MCF 10A (cell line): ENCODE data around the gene AMOTL2. TPM values are rescaled to one million over a fixed set of nuclear protein-coding genes. Genes with fewer than 3 reads are reported as not detected.

Experiments
- BruUV-seq: library from RNA; stranded (reverse); fragments of 400-500 nt; replicated peaks from 2 replicates; lab custom pipeline; 2021; lab: Mats Ljungman, UMichigan
- CTCF ChIA-PET: fragments of 300-600 bp; sonication (Branson Sonifier 250); formaldehyde crosslinking; extraction: SDS; loops from one replicate; lab custom pipeline; 2021; ENCODE audit warnings: antibody characterized with exemption, inconsistent platforms; lab: Yijun Ruan, JAX
- POLR2A ChIA-PET: fragments of 300-600, 350-650 bp; sonication (Branson Sonifier 250); formaldehyde crosslinking; extraction: SDS; loops from one replicate; lab custom pipeline; 2020; ENCODE audit warnings: antibody characterized with exemption, inconsistent platforms; lab: Yijun Ruan, JAX
- DNase-seq: peaks from one replicate; pipeline ENCODE4 v3.0.0-alpha.2; 2018; ENCODE audit not compliant: unreplicated experiment
- H3K27ac Mint-ChIP-seq: one replicate; pipeline ENCODE4 v1.8.0; 2022; ENCODE audit warnings: mild to moderate bottlenecking, low read depth, mixed read lengths; ENCODE audit not compliant: unreplicated experiment
- H3K27me3 Mint-ChIP-seq: one replicate; pipeline ENCODE4 v1.8.0; 2022; ENCODE audit warnings: mixed read lengths; ENCODE audit not compliant: insufficient read depth, unreplicated experiment
- H3K36me3 Mint-ChIP-seq: one replicate; pipeline ENCODE4 v1.8.0; 2022; ENCODE audit warnings: mild to moderate bottlenecking, moderate library complexity, mixed read lengths; ENCODE audit not compliant: insufficient read depth, unreplicated experiment
- H3K4me1 Mint-ChIP-seq: one replicate; pipeline ENCODE4 v1.8.0; 2022; ENCODE audit warnings: mixed read lengths; ENCODE audit not compliant: insufficient read depth, unreplicated experiment
- H3K4me3 Mint-ChIP-seq: one replicate; pipeline ENCODE4 v1.8.0; 2022; ENCODE audit warnings: mild to moderate bottlenecking, moderate library complexity, mixed read lengths; ENCODE audit not compliant: unreplicated experiment
- H3K9me3 Mint-ChIP-seq: one replicate; pipeline ENCODE4 v1.8.0; 2022; ENCODE audit warnings: mixed read lengths; ENCODE audit not compliant: unreplicated experiment
- intact Hi-C: fragments of 100-400 bp; cut with micrococcal nuclease; formaldehyde crosslinking; loops from 2 replicates; pipeline ENCODE4 v1.14.1; 2022
- total RNA-seq: library from RNA; stranded (reverse); gene quantifications from 2 replicates; pipeline ENCODE4 v1.2.3, GENCODE V29; 2022
- TF ChIP-seq, protein P1 (sequence below): fragments of 200-600 bp; IDR thresholded peaks from one replicate; pipeline ENCODE4 v1.8.0; 2022; ENCODE audit warnings: antibody characterized with exemption, mild to moderate bottlenecking; ENCODE audit not compliant: unreplicated experiment

AMOTL2 gene
- total RNA-seq, 1 experiment from 2014 or later = 137 TPM

DNA sequence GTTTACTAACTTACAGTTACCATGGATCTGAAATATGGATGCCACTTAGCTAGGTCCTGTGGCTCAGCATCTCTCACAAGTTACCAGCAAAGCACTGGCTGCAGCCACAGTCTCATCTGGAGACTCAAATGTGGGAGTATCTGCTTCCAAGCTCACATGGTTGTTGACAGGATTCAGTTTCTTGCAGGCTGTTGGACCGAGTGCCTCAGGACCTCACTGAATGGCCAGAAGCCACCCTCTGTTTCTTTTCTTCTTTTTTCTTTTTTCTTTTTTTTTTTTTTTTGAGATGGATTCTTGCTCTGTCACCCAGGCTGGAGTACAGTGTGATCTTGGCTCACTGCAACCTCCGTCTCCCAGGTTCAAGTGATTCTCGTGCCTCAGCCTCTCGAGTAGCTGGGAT, 20.1 kb upstream of the AMOTL2 start:
- CTCF ChIA-PET = interaction anchor here (0.6 to 1.6 kb wide), 3 partner anchors 49 to 118 kb away, joined by 3 to 9 read pairs (median 3); no protein-coding TSS in a partner anchor
- Mint-ChIP-seq H3K4me3 (no peak overlapping the region), H3K27me3 (peaks cover 28% of the 10 kb centered on the region), H3K4me1 (no peaks in the 10 kb centered on the region), H3K9me3 (peaks cover 13% of the 10 kb centered on the region), H3K36me3 (no peaks in the 10 kb centered on the region), H3K27ac (no peak overlapping the region)
- TF ChIP-seq, protein P1, sequence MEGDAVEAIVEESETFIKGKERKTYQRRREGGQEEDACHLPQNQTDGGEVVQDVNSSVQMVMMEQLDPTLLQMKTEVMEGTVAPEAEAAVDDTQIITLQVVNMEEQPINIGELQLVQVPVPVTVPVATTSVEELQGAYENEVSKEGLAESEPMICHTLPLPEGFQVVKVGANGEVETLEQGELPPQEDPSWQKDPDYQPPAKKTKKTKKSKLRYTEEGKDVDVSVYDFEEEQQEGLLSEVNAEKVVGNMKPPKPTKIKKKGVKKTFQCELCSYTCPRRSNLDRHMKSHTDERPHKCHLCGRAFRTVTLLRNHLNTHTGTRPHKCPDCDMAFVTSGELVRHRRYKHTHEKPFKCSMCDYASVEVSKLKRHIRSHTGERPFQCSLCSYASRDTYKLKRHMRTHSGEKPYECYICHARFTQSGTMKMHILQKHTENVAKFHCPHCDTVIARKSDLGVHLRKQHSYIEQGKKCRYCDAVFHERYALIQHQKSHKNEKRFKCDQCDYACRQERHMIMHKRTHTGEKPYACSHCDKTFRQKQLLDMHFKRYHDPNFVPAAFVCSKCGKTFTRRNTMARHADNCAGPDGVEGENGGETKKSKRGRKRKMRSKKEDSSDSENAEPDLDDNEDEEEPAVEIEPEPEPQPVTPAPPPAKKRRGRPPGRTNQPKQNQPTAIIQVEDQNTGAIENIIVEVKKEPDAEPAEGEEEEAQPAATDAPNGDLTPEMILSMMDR = no peak
- BruUV-seq = no TSS peak
- no peak for DNase-seq
- POLR2A ChIA-PET = no interaction called here
- intact Hi-C loops = no loop called here

DNA sequence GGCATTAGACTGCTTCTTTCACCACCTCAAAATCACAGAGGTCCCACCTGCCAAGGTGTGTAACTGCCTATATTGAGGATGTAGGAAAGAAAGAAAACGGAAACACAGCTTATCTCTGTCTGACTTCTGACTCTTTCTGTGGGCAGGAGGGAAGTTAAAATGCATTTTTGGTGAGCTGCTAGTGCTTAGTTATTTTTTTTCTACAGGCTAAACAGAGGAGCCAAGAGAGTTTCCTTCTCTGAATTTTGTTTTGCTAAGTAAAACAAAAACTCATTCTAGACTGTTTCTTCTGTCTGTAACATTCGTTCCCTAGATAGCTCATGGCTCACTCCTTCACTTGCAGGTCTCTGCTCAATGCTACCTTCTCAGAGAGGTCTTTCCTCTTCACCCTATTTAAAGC, 18.8 kb upstream of the AMOTL2 start:
- CTCF ChIA-PET = interaction anchor here (0.7 to 1.3 kb wide), 2 partner anchors 29 to 85 kb away, joined by 3 to 4 read pairs; no protein-coding TSS in a partner anchor
- H3K36me3 Mint-ChIP-seq = no peaks in the 10 kb centered on the region
- no peaks in the 10 kb centered on the region for H3K4me1 Mint-ChIP-seq
- H3K9me3 Mint-ChIP-seq = peaks cover 8% of the 10 kb centered on the region
- H3K27ac Mint-ChIP-seq = no peak overlapping the region
- H3K4me3 Mint-ChIP-seq = no peak overlapping the region
- TF ChIP-seq, protein P1 = no peak
- no peak for DNase-seq
- intact Hi-C loops = no loop called here
- POLR2A ChIA-PET = interaction anchor here (0.6 to 1.1 kb wide), 3 partner anchors 10 to 1937 kb away, joined by 3 to 6 read pairs (median 4); partner anchors contain the start of gene AMOTL2
- peaks cover 16% of the 10 kb centered on the region for H3K27me3 Mint-ChIP-seq
- BruUV-seq = no TSS peak

DNA sequence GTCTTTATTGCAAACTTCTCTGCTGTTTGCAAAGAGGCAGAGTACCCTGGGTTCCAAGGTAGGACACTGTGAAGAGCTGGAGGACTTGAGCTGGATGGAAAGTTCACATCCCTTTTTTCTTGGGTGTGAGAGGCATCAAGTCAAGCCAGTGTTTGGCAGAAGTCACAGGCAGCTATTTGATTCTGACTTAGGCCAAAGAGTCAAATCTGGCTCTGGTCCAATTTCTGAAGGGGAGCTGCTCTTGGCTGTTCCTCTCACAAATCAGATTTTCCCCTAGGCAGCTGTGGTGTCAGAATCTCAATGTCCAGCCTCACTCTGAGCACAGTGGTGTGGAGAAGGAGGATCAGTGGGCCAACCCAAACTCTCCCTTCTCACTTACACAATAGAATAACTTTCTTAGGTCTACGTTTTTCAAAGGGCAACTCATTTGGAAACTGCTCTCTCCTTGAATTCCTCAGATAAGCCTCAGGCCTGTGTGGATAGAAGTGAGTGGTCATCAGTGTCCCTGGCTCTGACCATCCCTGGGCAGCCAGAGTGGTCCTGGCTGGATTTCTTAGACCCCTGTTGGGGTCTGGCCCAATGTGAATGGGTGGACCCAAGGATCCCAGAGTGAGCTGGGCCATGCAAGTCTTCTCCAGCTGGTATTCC, 18.2 kb upstream of the AMOTL2 start:
- Mint-ChIP-seq H3K27me3 (peaks cover 16% of the 10 kb centered on the region), H3K27ac (no peak overlapping the region)
- intact Hi-C loops = no loop called here

DNA sequence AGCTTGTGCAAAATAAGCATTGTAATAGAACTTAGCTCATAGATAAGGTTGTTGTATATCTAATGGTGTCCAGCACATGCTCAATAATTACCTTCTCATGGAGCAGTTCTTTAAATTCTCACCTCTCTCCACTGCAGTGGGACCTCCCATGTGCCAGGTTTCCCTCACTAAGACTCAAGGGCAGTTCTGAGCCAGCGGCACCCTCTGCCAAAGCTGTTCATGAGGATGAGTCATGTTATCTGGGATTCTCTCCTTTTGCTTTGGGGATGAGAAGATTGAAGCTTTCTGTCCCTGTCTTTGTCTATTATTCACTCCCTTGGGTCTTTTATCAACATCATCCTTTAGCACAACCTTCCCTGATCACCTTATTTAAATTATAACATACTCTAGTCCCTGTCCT, 15.6 kb upstream of the AMOTL2 start:
- H3K9me3 Mint-ChIP-seq = peaks cover 8% of the 10 kb centered on the region
- TF ChIP-seq, protein P1 = no peak
- no peak overlapping the region for H3K27ac Mint-ChIP-seq
- POLR2A ChIA-PET = no interaction called here
- H3K36me3 Mint-ChIP-seq = no peaks in the 10 kb centered on the region
- H3K27me3 Mint-ChIP-seq = no peaks in the 10 kb centered on the region
- H3K4me1 Mint-ChIP-seq = no peaks in the 10 kb centered on the region
- CTCF ChIA-PET = no interaction called here
- H3K4me3 Mint-ChIP-seq = no peak overlapping the region
- no peak for DNase-seq
- intact Hi-C loops = no loop called here
- BruUV-seq = no TSS peak

More for the DNA sequence above, 18.2 kb upstream of the AMOTL2 start:
- no peaks in the 10 kb centered on the region for H3K36me3 Mint-ChIP-seq
- H3K4me1 Mint-ChIP-seq = no peaks in the 10 kb centered on the region
- TF ChIP-seq, protein P1 = no peak
- POLR2A ChIA-PET = interaction anchor here (0.6 to 1.1 kb wide), 4 partner anchors 9 to 1936 kb away, joined by 3 to 6 read pairs (median 4); partner anchors contain the start of gene AMOTL2
- CTCF ChIA-PET = interaction anchor here (0.6 to 1.3 kb wide), 3 partner anchors 77 to 440 kb away, joined by 4 to 5 read pairs (median 4); no protein-coding TSS in a partner anchor
- no peak for DNase-seq
- no TSS peak for BruUV-seq
- peaks cover 8% of the 10 kb centered on the region for H3K9me3 Mint-ChIP-seq
- H3K4me3 Mint-ChIP-seq = no peak overlapping the region
